ENCODE results near the gene TM4SF4. TPM values are rescaled to one million over a fixed set of nuclear protein-coding genes. Genes with fewer than 3 reads are reported as not detected.

TM4SF4 gene
- total RNA-seq, 2 experiments from 2014 or later = not detected

DNA sequence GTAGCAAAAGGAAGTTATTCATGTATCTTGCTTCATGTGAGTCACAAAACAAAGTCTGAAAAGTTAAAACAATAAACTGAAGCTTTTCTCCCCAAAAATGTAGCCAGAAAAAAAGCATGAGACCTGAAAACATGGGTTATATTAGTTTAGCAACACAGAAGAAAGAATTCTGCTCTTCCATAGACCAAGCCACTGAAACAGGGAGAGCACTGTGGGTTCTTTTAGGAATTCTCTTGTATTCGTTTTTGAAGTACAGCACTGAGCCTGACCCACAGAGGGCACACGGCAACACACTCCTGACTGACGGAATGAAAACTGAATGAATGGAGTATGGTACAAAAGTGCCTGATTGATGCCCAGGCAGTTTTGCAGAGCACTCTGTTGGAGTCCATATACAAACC lies 66.6 kb downstream of the TM4SF4 start:
- CTCF ChIA-PET = interaction anchor here (2.4 kb wide), 1 partner anchor 10 kb away, joined by 9 read pairs; no protein-coding TSS in a partner anchor
- Mint-ChIP-seq H3K36me3 (no peaks in the 10 kb centered on the region), H3K27ac (no peak overlapping the region), H3K4me1 (no peaks in the 10 kb centered on the region), H3K9me3 (ENCODE audit: low read depth) (no peaks in the 10 kb centered on the region), H3K27me3 (peaks cover 2% of the 10 kb centered on the region), H3K4me3 (no peak overlapping the region)
- DNase-seq (no peak), ATAC-seq (no peak)

DNA sequence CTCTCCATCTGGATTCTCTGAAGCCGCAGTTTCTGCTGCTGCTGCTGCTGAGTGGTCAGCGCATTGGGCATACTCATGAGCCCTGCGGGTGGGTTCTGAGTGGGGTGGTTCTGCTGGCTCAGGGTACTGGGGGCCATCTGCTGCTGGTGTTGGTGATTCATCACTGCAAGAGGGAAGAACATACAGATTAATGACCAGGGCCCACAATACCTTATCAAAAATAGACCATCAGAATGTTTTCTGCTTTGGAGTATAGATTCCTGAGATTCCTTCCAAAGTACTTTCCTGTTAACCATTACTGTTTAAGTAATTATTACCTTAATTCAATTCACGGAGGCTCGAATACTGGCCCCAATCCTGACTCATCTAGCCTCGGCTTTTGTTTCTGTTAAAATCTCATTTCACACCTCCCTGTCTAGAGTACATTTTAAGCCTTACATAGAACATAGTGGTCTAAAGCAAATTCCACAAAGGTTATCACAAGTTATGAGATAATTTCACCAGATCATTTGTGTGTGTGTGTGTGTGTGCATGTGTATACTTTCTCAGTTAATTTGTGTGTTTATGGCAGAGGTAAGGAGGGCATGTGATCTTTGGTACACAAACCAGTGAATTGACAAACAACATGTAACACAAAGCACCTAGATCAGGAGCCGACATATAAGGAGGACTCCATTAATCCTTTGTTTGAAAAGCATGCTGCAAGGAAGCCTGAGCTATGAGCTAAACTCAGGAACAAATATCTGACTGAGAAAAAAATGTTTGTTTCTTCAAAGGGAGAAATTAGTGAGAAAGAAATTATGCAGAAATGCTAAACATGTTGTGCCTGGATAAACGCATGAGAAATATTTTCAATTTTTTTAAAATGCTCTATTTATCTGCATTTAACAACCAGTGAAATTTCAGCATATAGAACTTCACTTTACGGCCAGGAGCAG lies 68.1 kb downstream of the TM4SF4 start:
- DNase-seq (no peak), ATAC-seq (no peak)
- H3K4me1 Mint-ChIP-seq = no peaks in the 10 kb centered on the region
- peaks cover 5% of the 10 kb centered on the region for H3K27me3 Mint-ChIP-seq
- CTCF ChIA-PET = no interaction called here
- H3K27ac Mint-ChIP-seq = no peak overlapping the region
- no peak overlapping the region for H3K4me3 Mint-ChIP-seq
- H3K9me3 Mint-ChIP-seq (ENCODE audit: low read depth) = no peaks in the 10 kb centered on the region
- no peaks in the 10 kb centered on the region for H3K36me3 Mint-ChIP-seq

DNA sequence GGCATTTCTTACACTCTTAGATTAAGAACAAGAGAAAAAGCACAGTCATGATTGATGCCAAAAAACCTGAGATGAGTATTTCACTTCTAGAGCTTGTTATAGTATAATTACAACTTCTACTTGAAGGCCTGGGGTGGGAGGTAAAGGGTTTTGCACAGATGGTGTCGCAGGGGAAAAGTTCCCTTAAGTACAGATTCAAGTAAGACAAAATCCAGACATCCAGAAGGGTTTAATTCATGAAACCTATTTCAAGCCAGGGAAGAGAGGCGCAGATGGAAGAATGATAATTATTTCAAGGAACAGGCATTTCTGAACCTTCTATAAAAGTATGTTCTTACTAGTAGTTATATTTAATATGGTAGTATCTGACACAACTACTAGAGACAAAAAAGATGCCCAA lies 70.6 kb downstream of the TM4SF4 start:
- no peaks in the 10 kb centered on the region for H3K36me3 Mint-ChIP-seq
- CTCF ChIA-PET = interaction anchor here (2.4 kb wide), 1 partner anchor 14 kb away, joined by 8 read pairs; no protein-coding TSS in a partner anchor
- H3K9me3 Mint-ChIP-seq (ENCODE audit: low read depth) = no peaks in the 10 kb centered on the region
- DNase-seq = no peak
- H3K27me3 Mint-ChIP-seq = peaks cover 5% of the 10 kb centered on the region
- ATAC-seq = no peak
- H3K4me3 Mint-ChIP-seq = no peak overlapping the region
- no peaks in the 10 kb centered on the region for H3K4me1 Mint-ChIP-seq
- H3K27ac Mint-ChIP-seq = no peak overlapping the region

DNA sequence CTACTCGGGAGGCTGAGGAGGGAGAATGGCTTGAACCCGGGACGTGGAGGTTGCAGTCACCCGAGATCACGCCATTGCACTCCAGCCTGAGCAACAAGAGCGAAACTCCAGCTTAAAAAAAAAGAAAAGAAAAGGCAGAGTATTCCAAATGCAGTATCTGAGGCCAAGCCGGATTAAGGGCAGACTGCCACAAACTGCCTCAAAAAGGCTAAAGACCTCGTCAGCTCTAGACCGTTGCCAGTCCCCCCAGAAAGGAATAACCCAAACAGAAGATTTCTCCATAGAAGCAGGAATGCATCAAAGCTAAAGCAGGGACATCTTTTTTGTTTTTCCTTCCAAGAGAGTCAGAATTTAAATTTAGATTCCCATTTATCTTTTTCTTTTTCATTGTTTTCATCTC lies 72.9 kb downstream of the TM4SF4 start:
- H3K9me3 Mint-ChIP-seq (ENCODE audit: low read depth) = no peaks in the 10 kb centered on the region
- no peaks in the 10 kb centered on the region for H3K36me3 Mint-ChIP-seq
- CTCF ChIA-PET = no interaction called here
- no peaks in the 10 kb centered on the region for H3K4me1 Mint-ChIP-seq
- no peak overlapping the region for H3K27ac Mint-ChIP-seq
- H3K27me3 Mint-ChIP-seq = peaks cover 5% of the 10 kb centered on the region
- no peak for ATAC-seq
- DNase-seq = no peak
- no peak overlapping the region for H3K4me3 Mint-ChIP-seq

DNA sequence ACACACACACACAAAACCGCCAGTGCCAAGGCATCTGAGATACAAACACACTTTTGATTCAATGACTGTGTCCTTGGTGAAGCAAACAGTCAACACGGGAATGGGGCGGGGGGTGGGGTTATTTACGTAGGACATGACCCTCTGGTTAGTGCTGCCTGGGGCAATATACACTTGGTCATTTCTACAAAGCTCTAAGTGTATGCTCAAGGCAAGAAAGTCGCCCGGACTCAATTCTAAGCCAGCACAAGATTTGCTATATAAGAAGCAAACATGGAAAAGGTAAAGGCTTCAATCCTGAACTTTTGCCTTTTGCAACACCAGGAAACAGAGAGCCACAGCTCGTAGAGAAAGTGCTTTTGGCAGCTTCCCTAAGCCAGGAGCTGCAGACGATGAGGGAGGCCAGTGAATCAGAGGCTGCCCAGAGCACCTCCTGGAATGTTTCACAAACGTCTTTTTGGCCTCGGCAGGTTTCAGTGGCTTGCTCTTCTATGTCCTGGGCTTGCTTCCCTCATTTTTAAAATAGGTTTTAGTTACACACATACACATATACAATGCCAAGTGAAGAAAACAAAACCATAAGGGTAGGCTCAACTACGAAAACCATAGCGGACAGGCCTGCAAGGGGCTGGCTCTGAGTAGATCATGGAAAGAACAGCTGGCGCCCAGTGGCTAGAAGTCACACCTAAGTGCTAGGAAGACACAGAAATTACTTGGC lies 73.6 kb downstream of the TM4SF4 start:
- CTCF ChIA-PET = no interaction called here
- DNase-seq (no peak), ATAC-seq (no peak)
- Mint-ChIP-seq H3K4me3 (no peak overlapping the region), H3K9me3 (ENCODE audit: low read depth) (no peaks in the 10 kb centered on the region), H3K36me3 (no peaks in the 10 kb centered on the region), H3K27me3 (peaks cover 8% of the 10 kb centered on the region), H3K27ac (no peak overlapping the region), H3K4me1 (no peaks in the 10 kb centered on the region)

DNA sequence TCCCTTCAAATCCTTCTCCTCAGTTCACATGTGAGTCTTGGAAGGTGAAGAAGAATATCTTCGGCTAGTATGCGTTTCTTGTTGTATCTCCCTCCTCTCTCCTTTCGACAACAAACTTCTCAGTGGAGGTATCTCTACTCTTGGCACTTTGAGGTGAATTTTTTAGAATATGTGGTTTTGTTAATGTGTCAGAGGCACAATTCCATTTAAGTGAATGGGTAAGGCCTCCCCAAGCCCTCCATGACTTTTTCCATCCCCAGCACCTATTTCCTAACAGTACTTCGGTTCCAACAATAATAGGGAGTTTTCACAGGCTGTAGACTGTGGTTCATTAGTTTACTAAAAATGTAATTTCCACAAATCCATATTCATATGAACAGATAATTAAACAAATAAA lies 74.2 kb downstream of the TM4SF4 start:
- H3K9me3 Mint-ChIP-seq (ENCODE audit: low read depth) = no peaks in the 10 kb centered on the region

DNA sequence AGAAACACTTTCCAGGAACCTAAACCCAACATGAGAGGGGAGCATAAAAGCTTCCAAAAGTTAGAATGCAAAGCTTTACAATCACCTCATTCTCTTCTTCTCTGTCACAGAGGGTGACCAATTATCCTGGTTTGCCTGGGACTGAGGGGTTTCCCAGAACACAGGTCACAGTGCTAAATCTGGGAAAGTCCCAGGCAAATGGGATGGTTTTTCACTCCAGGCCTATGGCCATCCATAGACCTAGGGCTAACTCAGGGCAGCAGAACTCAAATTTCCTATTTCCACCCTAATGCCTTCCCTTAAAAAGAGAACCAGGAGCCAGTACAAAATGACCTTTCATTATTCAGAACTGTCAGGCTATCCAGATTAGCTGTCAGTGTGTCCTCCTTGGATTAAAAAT lies 77.0 kb downstream of the TM4SF4 start:
- H3K4me1 Mint-ChIP-seq = no peaks in the 10 kb centered on the region
- no peaks in the 10 kb centered on the region for H3K36me3 Mint-ChIP-seq
- no peak for DNase-seq
- no peak overlapping the region for H3K27ac Mint-ChIP-seq
- no peak overlapping the region for H3K4me3 Mint-ChIP-seq
- no peak for ATAC-seq
- peaks cover 4% of the 10 kb centered on the region for H3K27me3 Mint-ChIP-seq
- no peaks in the 10 kb centered on the region for H3K9me3 Mint-ChIP-seq (ENCODE audit: low read depth)
- CTCF ChIA-PET = interaction anchor here (2.1 kb wide), 1 partner anchor 17 kb away, joined by 6 read pairs; no protein-coding TSS in a partner anchor

More for the DNA sequence above, 74.2 kb downstream of the TM4SF4 start:
- no peak for DNase-seq
- ATAC-seq = no peak
- Mint-ChIP-seq H3K4me3 (no peak overlapping the region), H3K4me1 (no peaks in the 10 kb centered on the region), H3K27ac (no peak overlapping the region), H3K27me3 (peaks cover 8% of the 10 kb centered on the region), H3K36me3 (no peaks in the 10 kb centered on the region)
- CTCF ChIA-PET = no interaction called here

DNA sequence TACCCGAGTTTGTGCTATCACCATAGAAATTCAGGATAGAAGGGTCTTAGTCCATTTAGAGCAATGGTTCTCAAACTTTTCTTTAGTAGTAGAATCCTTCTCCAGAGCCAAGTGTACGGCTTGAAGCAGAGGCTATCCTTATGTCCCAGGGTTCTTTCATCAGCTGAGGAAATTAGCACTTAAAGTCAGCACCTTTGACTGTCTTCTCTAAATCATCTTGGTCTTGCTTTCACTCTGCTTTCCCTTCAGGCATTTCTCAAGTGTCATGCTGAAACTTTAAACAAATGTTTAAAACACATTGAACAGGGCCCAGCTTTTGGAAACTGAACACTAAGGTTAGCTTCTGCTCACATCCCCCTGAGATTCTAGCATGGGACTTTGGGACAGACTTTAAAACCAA lies 78.2 kb downstream of the TM4SF4 start:
- Mint-ChIP-seq H3K27me3 (peaks cover 4% of the 10 kb centered on the region), H3K4me3 (no peak overlapping the region), H3K9me3 (ENCODE audit: low read depth) (no peaks in the 10 kb centered on the region), H3K36me3 (no peaks in the 10 kb centered on the region), H3K27ac (no peak overlapping the region), H3K4me1 (no peaks in the 10 kb centered on the region)
- CTCF ChIA-PET = no interaction called here
- no peak for ATAC-seq
- DNase-seq = no peak

Other genes with a start within 250 kb of the TM4SF4 start
- not detected for gene TM4SF18, start 141.1 kb upstream of the TM4SF4 start, total RNA-seq
- not detected for gene TM4SF1, start 97.0 kb upstream of the TM4SF4 start, total RNA-seq
- gene WWTR1, start 183.3 kb downstream of the TM4SF4 start, total RNA-seq = 1 to 10 TPM; 1.8 to 3.8 TPM